Cardiac muscle cell (in vitro differentiated cells and primary cell): ENCODE measurements around the gene ZNF76. TPM values are rescaled to one million over a fixed set of nuclear protein-coding genes. Genes with fewer than 3 reads are reported as not detected.
A peak's percentile ranks its signal among the peaks of the same experiment; 100 is the strongest.

Experiments
- DNase-seq, 2 donors: peaks; one replicate each; pipeline versions ENCODE4 v3.0.0 to v3.0.0-alpha.2; 2010 to 2017; ENCODE audit warnings: low read depth in 1 of 2, low spot score in 1 of 2
- H3K27ac ChIP-seq: fragments of 200-600 bp; sonication (generic); 2 replicates; pipeline ENCODE4 v1.5.1; 2016
- H3K27me3 ChIP-seq: fragments of 200-600 bp; sonication (generic); 2 replicates; pipeline ENCODE4 v1.6.0; 2016; ENCODE audit warnings: control low read depth
- H3K36me3 ChIP-seq: fragments of 200-600 bp; sonication (generic); 2 replicates; pipeline ENCODE4 v1.5.1; 2016; ENCODE audit warnings: control low read depth
- H3K4me1 ChIP-seq: fragments of 200-600 bp; sonication (generic); 2 replicates; pipeline ENCODE4 v1.8.1; 2017; ENCODE audit warnings: low read depth, mild to moderate bottlenecking, mixed run types
- H3K4me3 ChIP-seq: fragments of 200-600 bp; sonication (generic); 2 replicates; pipeline ENCODE4 v1.5.1; 2016; ENCODE audit warnings: mild to moderate bottlenecking
- H3K9me3 ChIP-seq: fragments of 200-600 bp; sonication (generic); 2 replicates; pipeline ENCODE4 v1.5.1; 2017; ENCODE audit warnings: low read depth, mild to moderate bottlenecking, control low read depth
- CTCF ChIP-seq: IDR thresholded peaks from 2 replicates; pipeline ENCODE4 v1.5.1; 2012; ENCODE audit warnings: low read depth, mild to moderate bottlenecking, low read length
- polyA plus RNA-seq: library from polyadenylated mRNA; unstranded; fragments of >200 nt; fragmentation: Nextera tagmentation; extraction: Ambion mirVana; gene quantifications from 2 replicates; pipeline ENCODE4 v1.2.1, GENCODE V29; 2016
- total RNA-seq: library from RNA; depleted of rRNA; stranded (reverse); fragments of >200 nt; gene quantifications from 2 replicates; pipeline ENCODE4 v1.2.3, GENCODE V29; 2016

Gene ZNF76
- 26.3 and 46.2 TPM in 2 replicates for total RNA-seq
- 59.6 and 67.5 TPM in 2 replicates for polyA plus RNA-seq

- H3K36me3 ChIP-seq = no peaks in the 10 kb centered on the region
- no peaks in the 10 kb centered on the region for H3K27me3 ChIP-seq
- TF ChIP-seq CTCF = peak; percentile 0
- DNase-seq = peak; percentile 98
- H3K4me3 ChIP-seq = peak within 1 kb of the TSS; percentile 55
- H3K9me3 ChIP-seq = no peaks in the 10 kb centered on the region
- peaks cover 28% of the 10 kb centered on the region for H3K4me1 ChIP-seq
- H3K27ac ChIP-seq = peak within 1 kb of the TSS; percentile 90
Measured at GRCh38 chr6:35259194-35259947, at the start of gene ZNF76. TSS of gene ZNF76 (plus strand) at chr6:35259735. CDS start at chr6:35281152, 21,417 bp downstream.

GRCh38 chr6:35213298-35213791, 46.2 kb upstream of the ZNF76 start:
- peak overlapping the region; percentile 68 for H3K4me3 ChIP-seq
- no peaks in the 10 kb centered on the region for H3K9me3 ChIP-seq
- H3K27ac ChIP-seq = peak overlapping the region; percentile 92
- TF ChIP-seq CTCF = no peak
- DNase-seq = peak in 1 of 2 donors; percentile 74
- peaks cover 15% of the 10 kb centered on the region for H3K27me3 ChIP-seq
- H3K4me1 ChIP-seq = peaks cover 30% of the 10 kb centered on the region
- no peaks in the 10 kb centered on the region for H3K36me3 ChIP-seq

- Histone ChIP-seq H3K27ac (peak within 1 kb of the TSS; percentile 92), H3K4me3 (peak within 1 kb of the TSS; percentile 68), H3K9me3 (no peaks in the 10 kb centered on the region), H3K27me3 (peaks cover 14% of the 10 kb centered on the region), H3K36me3 (no peaks in the 10 kb centered on the region), H3K4me1 (peaks cover 38% of the 10 kb centered on the region)
- DNase-seq = peak; percentile 44 to 82
- TF ChIP-seq CTCF = no peak
Measured at GRCh38 chr6:35213824-35214756, 45.4 kb upstream of the ZNF76 start, which contains the start of gene SCUBE3. TSS of gene SCUBE3 (plus strand) at chr6:35213956. CDS start at chr6:35214419, 463 bp downstream.

- Histone ChIP-seq H3K27me3 (peaks cover 14% of the 10 kb centered on the region), H3K27ac (peak overlapping the region; percentile 92), H3K36me3 (no peaks in the 10 kb centered on the region), H3K4me1 (peaks cover 48% of the 10 kb centered on the region), H3K9me3 (no peaks in the 10 kb centered on the region), H3K4me3 (peak overlapping the region; percentile 68)
- DNase-seq = peak in 1 of 2 donors; percentile 64
- TF ChIP-seq CTCF = no peak
Measured at GRCh38 chr6:35214869-35215664, 44.5 kb upstream of the ZNF76 start.
